Thoracic aorta (tissue), 2 donors: ENCODE results near the gene USP3. TPM values are rescaled to one million over a fixed set of nuclear protein-coding genes. Genes with fewer than 3 reads are reported as not detected.
"Not testable (repeated sequence)": the region's sequence is repeated elsewhere in the genome, so short reads cannot be mapped to it uniquely, and the experiment has no call there.

Experiments used
- ATAC-seq: fragments of 150-250 bp; one replicate; pipeline ENCODE4 v1.8.0; 2017; ENCODE audit warnings: low read depth; ENCODE audit not compliant: insufficient number of reproducible peaks, low FRiP score
- DNase-seq: peaks from one replicate; pipeline ENCODE4 v3.0.0-alpha.2; 2020; ENCODE audit warnings: low spot score
- H3K27ac ChIP-seq, 2 donors: fragments of 200-600 bp; sonication (generic); 1 replicate in 1 of 2; 2 replicates in 1 of 2; pipeline ENCODE4 v1.5.1; 2016; ENCODE audit warnings: mild to moderate bottlenecking in 2 of 2, moderate library complexity in 2 of 2
- H3K27me3 ChIP-seq: fragments of 200-600 bp; sonication (generic); replicated peaks from 2 replicates; pipeline ENCODE4 v1.6.0; 2016; ENCODE audit warnings: mild to moderate bottlenecking; ENCODE audit not compliant: insufficient read depth
- H3K36me3 ChIP-seq: fragments of 200-600 bp; sonication (generic); one replicate; pipeline ENCODE4 v1.5.1; 2016
- H3K4me1 ChIP-seq, 2 donors: fragments of 200-600 bp; sonication (generic); 1 replicate in 1 of 2; 2 replicates in 1 of 2; pipeline versions ENCODE4 v1.5.1 to v1.6.0; 2016; ENCODE audit warnings: low read depth in 2 of 2, mild to moderate bottlenecking in 1 of 2; ENCODE audit not compliant: control insufficient read depth in 1 of 2
- H3K4me3 ChIP-seq: fragments of 200-600 bp; sonication (generic); 2 replicates; pipeline ENCODE4 v1.5.1; 2016; ENCODE audit warnings: mild to moderate bottlenecking
- H3K9me3 ChIP-seq: fragments of 200-600 bp; sonication (generic); 2 replicates; pipeline ENCODE4 v1.5.1; 2016
- total RNA-seq, 2 donors: library from RNA; depleted of rRNA; stranded (reverse); fragments of >200 nt; gene quantifications; one replicate each; pipeline versions ENCODE4 v1.1.0 to v1.2.3, GENCODE V29; 2016
- TF ChIP-seq, protein P1 (sequence below): fragments of 200-600 bp; sonication (generic); IDR thresholded peaks from one replicate; pipeline ENCODE4 v1.5.1; 2019; ENCODE audit warnings: antibody characterized with exemption

Gene USP3
- total RNA-seq, 2 donors from 2014 or later: 37.8 to 54.4 TPM

DNA sequence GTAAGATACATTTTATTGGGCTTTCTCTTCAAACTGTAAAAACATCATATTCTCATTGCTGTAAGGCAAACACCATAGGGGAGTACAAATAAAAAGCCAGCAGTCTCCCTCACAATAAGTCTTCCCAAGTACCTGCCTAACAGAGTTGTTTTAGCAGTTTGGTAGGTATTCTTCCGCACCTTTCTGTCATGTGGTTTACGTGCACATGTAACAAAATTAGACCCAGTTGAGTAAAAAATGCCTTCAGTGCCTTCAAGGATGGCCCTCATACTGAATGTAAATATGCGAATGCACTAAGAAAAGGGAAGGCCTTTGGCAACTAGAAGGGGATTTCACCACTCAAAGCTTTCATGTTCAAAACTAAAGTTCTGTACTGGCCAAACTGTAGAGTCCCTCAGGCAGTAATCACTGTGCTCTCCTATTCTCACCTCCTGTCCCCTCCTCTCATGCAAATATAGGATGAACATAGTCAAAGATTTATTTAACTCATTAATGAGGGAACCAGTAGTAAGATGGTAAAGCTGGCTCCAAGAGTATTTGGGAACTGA is 26.4 kb downstream of the USP3 start:
- no peak for ATAC-seq
- peaks cover 20 to 48% of the 10 kb centered on the region in 2 donors for H3K4me1 ChIP-seq

DNA sequence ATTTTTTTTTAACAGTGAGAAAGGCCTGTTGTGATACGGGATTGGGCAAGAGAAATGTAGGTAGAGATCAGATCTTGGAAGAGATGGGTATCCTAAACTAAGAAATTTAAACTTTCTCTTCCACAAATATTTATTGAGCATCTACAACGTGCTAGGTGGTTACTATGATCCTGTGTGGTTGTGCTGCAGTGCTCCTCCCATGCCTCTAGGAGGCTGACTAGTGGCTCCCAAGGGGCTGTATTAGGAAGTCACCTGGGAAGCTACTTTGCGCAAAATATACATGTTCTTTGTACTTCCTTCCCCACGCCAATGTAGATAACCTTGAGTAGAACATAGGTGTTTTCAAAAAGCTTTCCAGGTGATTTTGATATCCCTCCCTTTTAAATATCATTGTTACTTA is 27.2 kb downstream of the USP3 start:
- no peaks in the 10 kb centered on the region for H3K9me3 ChIP-seq
- ATAC-seq (no peak), DNase-seq (no peak)
- peaks cover 13 to 42% of the 10 kb centered on the region in 2 donors for H3K4me1 ChIP-seq
- H3K4me3 ChIP-seq: no peak overlapping the region
- no peaks in the 10 kb centered on the region for H3K27me3 ChIP-seq
- TF ChIP-seq, protein P1, sequence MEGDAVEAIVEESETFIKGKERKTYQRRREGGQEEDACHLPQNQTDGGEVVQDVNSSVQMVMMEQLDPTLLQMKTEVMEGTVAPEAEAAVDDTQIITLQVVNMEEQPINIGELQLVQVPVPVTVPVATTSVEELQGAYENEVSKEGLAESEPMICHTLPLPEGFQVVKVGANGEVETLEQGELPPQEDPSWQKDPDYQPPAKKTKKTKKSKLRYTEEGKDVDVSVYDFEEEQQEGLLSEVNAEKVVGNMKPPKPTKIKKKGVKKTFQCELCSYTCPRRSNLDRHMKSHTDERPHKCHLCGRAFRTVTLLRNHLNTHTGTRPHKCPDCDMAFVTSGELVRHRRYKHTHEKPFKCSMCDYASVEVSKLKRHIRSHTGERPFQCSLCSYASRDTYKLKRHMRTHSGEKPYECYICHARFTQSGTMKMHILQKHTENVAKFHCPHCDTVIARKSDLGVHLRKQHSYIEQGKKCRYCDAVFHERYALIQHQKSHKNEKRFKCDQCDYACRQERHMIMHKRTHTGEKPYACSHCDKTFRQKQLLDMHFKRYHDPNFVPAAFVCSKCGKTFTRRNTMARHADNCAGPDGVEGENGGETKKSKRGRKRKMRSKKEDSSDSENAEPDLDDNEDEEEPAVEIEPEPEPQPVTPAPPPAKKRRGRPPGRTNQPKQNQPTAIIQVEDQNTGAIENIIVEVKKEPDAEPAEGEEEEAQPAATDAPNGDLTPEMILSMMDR: no peak
- H3K27ac ChIP-seq: no peak overlapping the region
- H3K36me3 ChIP-seq: no peaks in the 10 kb centered on the region

More for the DNA sequence above, 26.4 kb downstream of the USP3 start:
- Histone ChIP-seq H3K27ac (no peak overlapping the region), H3K4me3 (no peak overlapping the region), H3K27me3 (no peaks in the 10 kb centered on the region), H3K9me3 (no peaks in the 10 kb centered on the region), H3K36me3 (no peaks in the 10 kb centered on the region)
- TF ChIP-seq, protein P1: no peak
- DNase-seq: no peak

DNA sequence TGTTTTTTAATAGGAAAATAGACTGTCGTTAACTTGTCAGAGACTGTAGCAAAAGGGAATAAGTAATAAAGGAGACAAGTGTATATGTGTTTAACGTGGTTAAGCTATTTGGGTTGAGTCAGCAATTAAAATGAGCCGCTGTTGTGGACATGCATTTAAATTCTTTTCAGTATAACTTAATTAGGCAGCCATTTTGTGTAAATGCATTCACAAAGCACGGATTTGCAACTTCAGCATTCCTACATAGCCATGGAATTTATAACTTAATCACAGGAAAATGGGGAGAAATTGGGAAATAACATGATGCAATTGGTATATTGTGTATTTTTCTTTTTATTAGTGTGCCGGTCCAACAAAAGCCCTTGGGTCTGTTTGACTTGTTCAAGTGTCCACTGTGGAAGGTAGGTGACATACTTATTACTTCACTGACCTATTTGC is 27.9 kb downstream of the USP3 start:
- Histone ChIP-seq H3K4me1 (peaks cover 12 to 37% of the 10 kb centered on the region in 2 donors), H3K27me3 (no peaks in the 10 kb centered on the region), H3K27ac (no peak overlapping the region), H3K9me3 (no peaks in the 10 kb centered on the region), H3K36me3 (no peaks in the 10 kb centered on the region), H3K4me3 (no peak overlapping the region)
- no peak for DNase-seq
- TF ChIP-seq, protein P1: no peak
- no peak for ATAC-seq

DNA sequence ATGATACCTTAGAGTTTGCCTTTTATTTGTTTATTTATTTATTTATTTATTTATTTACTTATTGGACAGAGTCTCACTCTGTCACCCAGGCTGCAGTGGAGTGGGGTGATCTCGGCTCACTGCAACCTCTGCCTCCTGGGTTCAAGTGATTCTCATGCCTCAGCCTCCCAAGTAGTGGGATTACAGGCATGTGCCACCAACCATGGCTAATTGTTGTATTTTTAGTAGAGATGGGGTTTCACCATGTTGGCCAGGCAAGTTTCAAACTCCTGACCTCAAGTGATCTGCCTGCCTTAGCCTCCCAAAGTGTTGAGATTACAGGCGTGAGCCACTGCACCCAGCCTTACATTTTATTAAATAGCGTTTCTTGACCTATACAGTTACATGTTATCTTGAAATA is 30.5 kb downstream of the USP3 start:
- DNase-seq, H3K27me3 ChIP-seq, H3K27ac ChIP-seq, H3K4me3 ChIP-seq, H3K9me3 ChIP-seq, H3K36me3 ChIP-seq, ATAC-seq: not testable (repeated sequence)
- peaks cover 3 to 13% of the 10 kb centered on the region in 2 donors for H3K4me1 ChIP-seq

DNA sequence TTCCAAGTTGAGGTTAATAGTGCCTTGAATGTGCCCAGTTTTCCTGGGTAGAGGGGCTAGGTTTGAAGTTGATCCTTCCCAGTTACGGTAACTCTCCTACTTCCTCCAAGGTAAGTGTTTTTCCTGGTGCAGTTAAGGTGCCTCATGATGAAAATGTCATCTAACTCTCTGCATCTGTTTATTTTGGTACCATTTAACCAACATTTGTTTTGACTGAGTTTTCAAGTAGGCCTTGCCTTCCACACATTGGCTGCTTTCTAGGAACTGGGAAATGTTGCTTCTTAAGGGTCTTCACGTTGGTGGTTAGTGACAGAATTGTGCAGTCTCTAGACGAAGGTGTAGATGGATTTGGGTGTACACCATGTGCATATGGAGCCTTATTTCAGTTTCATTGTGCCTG is 31.3 kb downstream of the USP3 start:
- Histone ChIP-seq H3K27ac (no peak overlapping the region), H3K4me3 (no peak overlapping the region), H3K9me3 (no peaks in the 10 kb centered on the region), H3K36me3 (peaks cover 10% of the 10 kb centered on the region), H3K4me1 (peaks cover 3 to 12% of the 10 kb centered on the region in 2 donors), H3K27me3 (no peaks in the 10 kb centered on the region)
- DNase-seq (no peak), ATAC-seq (no peak)
- TF ChIP-seq, protein P1: no peak

DNA sequence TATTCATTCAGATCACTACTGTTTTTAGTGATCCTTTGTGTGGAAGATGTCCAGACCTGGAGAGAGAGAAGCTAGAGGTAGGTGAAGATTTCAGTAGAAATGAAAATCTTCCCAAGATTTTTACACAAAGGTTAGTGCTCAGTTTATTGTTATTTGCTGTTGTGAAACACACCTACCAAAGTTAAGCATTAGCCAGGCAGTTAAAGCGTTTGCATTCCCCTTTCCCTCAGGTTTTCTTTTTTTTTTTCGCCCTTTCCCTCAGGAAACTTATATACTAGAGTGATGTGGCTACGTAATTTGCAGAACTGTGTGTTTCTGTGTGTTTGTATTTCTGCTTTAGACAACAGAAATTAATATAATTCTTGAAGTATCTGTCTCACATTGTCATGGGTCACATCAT is 34.5 kb downstream of the USP3 start:
- H3K4me3 ChIP-seq: no peak overlapping the region
- H3K36me3 ChIP-seq: peaks cover 10% of the 10 kb centered on the region
- DNase-seq (no peak), ATAC-seq (no peak)
- H3K4me1 ChIP-seq: peaks cover 4 to 5% of the 10 kb centered on the region in 2 donors
- TF ChIP-seq, protein P1: no peak
- H3K27ac ChIP-seq: no peak overlapping the region
- H3K9me3 ChIP-seq: no peaks in the 10 kb centered on the region
- no peaks in the 10 kb centered on the region for H3K27me3 ChIP-seq
